WTC11 (cell line): ENCODE data around the gene DPH1. TPM values are rescaled to one million over a fixed set of nuclear protein-coding genes. Genes with fewer than 3 reads are reported as not detected.

ENCODE experiments used
- ATAC-seq: fragments of 200-7000 bp; cut with Tn5 transposase; 2 replicates; pipeline ENCODE4 v1.10.0; 2021; ENCODE audit warnings: mild to moderate bottlenecking, moderate library complexity
- CTCF ChIA-PET: fragments of 300-600 bp; sonication (Branson Sonifier 250); formaldehyde crosslinking; loops from one replicate; lab custom pipeline; 2021; ENCODE audit warnings: antibody characterized with exemption; lab: Charles Lee
- POLR2A ChIA-PET: fragments of 350-600 bp; sonication (Branson Sonifier 250); formaldehyde crosslinking; loops from one replicate; lab custom pipeline; 2021; ENCODE audit warnings: antibody characterized with exemption; lab: Charles Lee
- DNase-seq: peaks from one replicate; pipeline ENCODE4 v3.0.0; 2021; ENCODE audit warnings: low spot score
- H3K27ac Mint-ChIP-seq: 2 replicates; pipeline ENCODE4 v1.8.0; 2021; ENCODE audit warnings: mixed read lengths
- H3K27me3 Mint-ChIP-seq: 2 replicates; pipeline ENCODE4 v1.8.0; 2021; ENCODE audit warnings: low read depth, mild to moderate bottlenecking, moderate library complexity, mixed read lengths
- H3K36me3 Mint-ChIP-seq: 2 replicates; pipeline ENCODE4 v1.8.0; 2021; ENCODE audit warnings: mixed read lengths
- H3K4me1 Mint-ChIP-seq: 2 replicates; pipeline ENCODE4 v1.8.0; 2022; ENCODE audit warnings: mixed read lengths
- H3K4me3 Mint-ChIP-seq: 2 replicates; pipeline ENCODE4 v1.8.0; 2021; ENCODE audit warnings: mild to moderate bottlenecking, moderate library complexity, mixed read lengths
- H3K9me3 Mint-ChIP-seq: 2 replicates; pipeline ENCODE4 v1.8.0; 2021; ENCODE audit warnings: mixed read lengths
- AFF4 ChIP-seq: sonication (generic); formaldehyde crosslinking; IDR thresholded peaks from 2 replicates; pipeline ENCODE4 v1.8.1; 2023; ENCODE audit warnings: mild to moderate bottlenecking, missing genetic modification reagents, borderline replicate concordance
- AR ChIP-seq: fragments of 250-450 bp; sonication (Bioruptor Pico); IDR thresholded peaks from 2 replicates; pipeline ENCODE4 v1.9.0; 2021; ENCODE audit warnings: mild to moderate bottlenecking
- ATF1 ChIP-seq: sonication (generic); formaldehyde crosslinking; IDR thresholded peaks from 2 replicates; pipeline ENCODE4 v1.8.1; 2023; ENCODE audit warnings: mild to moderate bottlenecking, moderate library complexity, missing genetic modification reagents
- ATF6 ChIP-seq: sonication (generic); formaldehyde crosslinking; IDR thresholded peaks from 2 replicates; pipeline ENCODE4 v1.8.1; 2023; ENCODE audit warnings: mild to moderate bottlenecking, missing genetic modification reagents
- FOXK1 ChIP-seq: sonication (generic); formaldehyde crosslinking; IDR thresholded peaks from 2 replicates; pipeline ENCODE4 v1.8.0; 2022; ENCODE audit warnings: mild to moderate bottlenecking, moderate library complexity, missing genetic modification reagents
- HMGXB4 ChIP-seq: sonication (generic); formaldehyde crosslinking; IDR thresholded peaks from 2 replicates; pipeline ENCODE4 v1.8.1; 2023; ENCODE audit warnings: mild to moderate bottlenecking, moderate library complexity, missing genetic modification reagents
- JUN ChIP-seq: sonication (generic); formaldehyde crosslinking; IDR thresholded peaks from 2 replicates; pipeline ENCODE4 v1.8.0; 2023; ENCODE audit warnings: mild to moderate bottlenecking, missing genetic modification reagents
- KAT7 ChIP-seq: sonication (generic); formaldehyde crosslinking; IDR thresholded peaks from 2 replicates; pipeline ENCODE4 v1.8.1; 2023; ENCODE audit warnings: missing genetic modification reagents, mild to moderate bottlenecking, borderline replicate concordance
- MXD4 ChIP-seq: fragments of 250-450 bp; sonication (Bioruptor Pico); IDR thresholded peaks from 2 replicates; pipeline ENCODE4 v1.8.0; 2021; ENCODE audit warnings: mild to moderate bottlenecking, moderate library complexity, borderline replicate concordance
- OVOL2 ChIP-seq: fragments of 250-450 bp; sonication (Bioruptor Pico); IDR thresholded peaks from 2 replicates; pipeline ENCODE4 v1.9.0; 2021; ENCODE audit warnings: mild to moderate bottlenecking, borderline replicate concordance
- PRRX2 ChIP-seq: fragments of 250-450 bp; sonication (Bioruptor Pico); IDR thresholded peaks from 2 replicates; pipeline ENCODE4 v1.8.0; 2021; ENCODE audit warnings: mild to moderate bottlenecking
- RORB ChIP-seq: fragments of 250-450 bp; sonication (Bioruptor Pico); IDR thresholded peaks from 2 replicates; pipeline ENCODE4 v1.9.0; 2021; ENCODE audit warnings: mild to moderate bottlenecking
- TEAD1 ChIP-seq: sonication (generic); formaldehyde crosslinking; IDR thresholded peaks from 2 replicates; pipeline ENCODE4 v1.8.0; 2022; ENCODE audit warnings: mild to moderate bottlenecking, missing genetic modification reagents
- TP53 ChIP-seq: sonication (generic); formaldehyde crosslinking; IDR thresholded peaks from 2 replicates; pipeline ENCODE4 v1.8.1; 2023; ENCODE audit warnings: mild to moderate bottlenecking, missing genetic modification reagents
- ZNF281 ChIP-seq: sonication (generic); formaldehyde crosslinking; IDR thresholded peaks from 2 replicates; pipeline ENCODE4 v1.8.0; 2023; ENCODE audit warnings: mild to moderate bottlenecking, missing genetic modification reagents
- ZNF396 ChIP-seq: fragments of 250-450 bp; sonication (Bioruptor Pico); IDR thresholded peaks from 2 replicates; pipeline ENCODE4 v1.8.0; 2021; ENCODE audit warnings: mild to moderate bottlenecking, moderate library complexity, borderline replicate concordance
- ZSCAN18 ChIP-seq: fragments of 250-450 bp; sonication (Bioruptor Pico); IDR thresholded peaks from 2 replicates; pipeline ENCODE4 v2.1.2; 2022; ENCODE audit warnings: mild to moderate bottlenecking, moderate library complexity
- total RNA-seq: library from RNA; stranded (reverse); gene quantifications from 3 replicates; pipeline ENCODE4 v1.2.3, GENCODE V29; 2021

The DPH1 gene
- total RNA-seq, 1 experiment from 2014 or later, result 43.2 TPM

- no peak for TF ChIP-seq ZSCAN18 (CRISPR knock-in tag)
- TF ChIP-seq, all 79 proteins: peak for 0
Observed at GRCh38 chr17:2025622-2026309, 4.2 kb upstream of the DPH1 start (continued).

GRCh38 chr17:2027528-2028233, 2.3 kb upstream of the DPH1 start:
- POLR2A ChIA-PET, result no interaction called here
- H3K36me3 Mint-ChIP-seq, result peaks cover 3% of the 10 kb centered on the region; the same call in 1 of the 2 replicates
- DNase-seq (no peak), ATAC-seq (no peak)
- no peak overlapping the region for H3K4me3 Mint-ChIP-seq
- peaks cover 7% of the 10 kb centered on the region for H3K4me1 Mint-ChIP-seq
- no peaks in the 10 kb centered on the region for H3K9me3 Mint-ChIP-seq
- H3K27ac Mint-ChIP-seq, result no peak overlapping the region
- CTCF ChIA-PET, result interaction anchor here (0.5 to 6.3 kb wide), 3 partner anchors 116 to 124 kb away, joined by 3 to 47 read pairs (median 11); no protein-coding TSS in a partner anchor
- TF ChIP-seq TEAD1 (CRISPR knock-in tag), result no peak
- TF ChIP-seq AR, result no peak
- TF ChIP-seq FOXK1, result no peak
- TF ChIP-seq AFF4 (CRISPR knock-in tag), result no peak
- TF ChIP-seq ATF6 (CRISPR knock-in tag), result no peak
- no peak for TF ChIP-seq HMGXB4
- no peak for TF ChIP-seq JUN (CRISPR knock-in tag)
- TF ChIP-seq ZNF281 (CRISPR knock-in tag), result no peak
- TF ChIP-seq MXD4, result no peak
- no peak for TF ChIP-seq ZNF396 (CRISPR knock-in tag)
- no peak for TF ChIP-seq ATF1 (CRISPR knock-in tag)
- no peak for TF ChIP-seq KAT7 (CRISPR knock-in tag)
- no peak for TF ChIP-seq OVOL2 (CRISPR knock-in tag)
- no peak for TF ChIP-seq RORB (CRISPR knock-in tag)
- no peak for TF ChIP-seq PRRX2 (CRISPR knock-in tag)
- TF ChIP-seq TP53 (CRISPR knock-in tag), result no peak
- peaks cover 67% of the 10 kb centered on the region for H3K27me3 Mint-ChIP-seq
